ENCODE data around the gene FAS. TPM values are rescaled to one million over a fixed set of nuclear protein-coding genes. Genes with fewer than 3 reads are reported as not detected.

FAS gene
- total RNA-seq: 10 to 100 TPM; 33.8 to 54.1 TPM
- long read RNA-seq, transcript FAS-204 (9 exons, 2,563 nt): major isoform, 47 of 60 reads
- long read RNA-seq, partial matches to known transcripts: 1 of 60 reads
- long read RNA-seq, other reads (novel, unspliced or antisense): 9 of 60 reads

DNA sequence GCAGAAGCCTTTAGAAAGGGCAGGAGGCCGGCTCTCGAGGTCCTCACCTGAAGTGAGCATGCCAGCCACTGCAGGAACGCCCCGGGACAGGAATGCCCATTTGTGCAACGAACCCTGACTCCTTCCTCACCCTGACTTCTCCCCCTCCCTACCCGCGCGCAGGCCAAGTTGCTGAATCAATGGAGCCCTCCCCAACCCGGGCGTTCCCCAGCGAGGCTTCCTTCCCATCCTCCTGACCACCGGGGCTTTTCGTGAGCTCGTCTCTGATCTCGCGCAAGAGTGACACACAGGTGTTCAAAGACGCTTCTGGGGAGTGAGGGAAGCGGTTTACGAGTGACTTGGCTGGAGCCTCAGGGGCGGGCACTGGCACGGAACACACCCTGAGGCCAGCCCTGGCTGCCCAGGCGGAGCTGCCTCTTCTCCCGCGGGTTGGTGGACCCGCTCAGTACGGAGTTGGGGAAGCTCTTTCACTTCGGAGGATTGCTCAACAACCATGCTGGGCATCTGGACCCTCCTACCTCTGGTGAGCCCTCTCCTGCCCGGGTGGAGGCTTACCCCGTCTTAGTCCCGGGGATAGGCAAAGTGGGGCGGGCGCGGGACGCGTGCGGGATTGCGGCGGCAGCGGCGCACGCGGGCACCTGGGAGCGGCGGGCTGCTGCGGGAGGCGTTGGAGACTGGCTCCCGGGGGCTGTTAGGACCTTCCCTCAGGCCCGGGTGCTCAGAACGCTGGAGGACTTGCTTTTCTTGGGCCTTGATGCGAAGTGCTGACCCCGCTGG, at the start of gene FAS:
TSS of gene FAS (plus strand) at position 415 of the 777 bp plus-strand sequence. CDS start at position 494, 79 bp downstream.
- peak; percentile 83 to 85 for DNase-seq
- intact Hi-C loops (cut with DNase I, micrococcal nuclease): no loop called here
- peak; percentile 86 for ATAC-seq

GRCh38 chr10:88941026-88941425, 49.6 kb upstream of the FAS start:
- DNase-seq (no peak), ATAC-seq (no peak)
- intact Hi-C loops (cut with DNase I, micrococcal nuclease): no loop called here

- DNase-seq (no peak), ATAC-seq (no peak)
- intact Hi-C loops (cut with DNase I, micrococcal nuclease): no loop called here
Observed at GRCh38 chr10:88943778-88944177, 46.8 kb upstream of the FAS start.

- ATAC-seq (no peak), DNase-seq (no peak)
- intact Hi-C loops (cut with DNase I, micrococcal nuclease): no loop called here
Observed at GRCh38 chr10:88944813-88945212, 45.8 kb upstream of the FAS start.

DNA sequence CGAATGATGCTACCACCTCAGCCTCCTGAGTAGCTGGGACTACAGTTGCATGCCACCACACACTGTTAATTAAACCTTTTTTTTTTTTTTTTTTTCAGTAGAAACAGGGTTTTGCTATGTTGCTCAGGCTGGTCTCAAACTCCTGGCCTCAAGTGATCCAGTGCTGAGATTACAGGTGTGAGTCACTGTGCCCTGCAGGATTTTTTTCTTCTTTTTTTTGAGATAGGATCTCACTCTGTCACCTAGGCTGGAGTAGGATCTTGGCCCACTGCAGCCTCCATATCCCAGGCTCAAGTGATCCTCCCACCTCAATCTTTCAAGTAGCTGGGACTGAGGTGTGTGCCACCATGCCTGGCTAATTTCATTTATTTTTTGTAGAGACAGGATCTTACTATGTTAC, 44.4 kb upstream of the FAS start:
- intact Hi-C loops (cut with DNase I, micrococcal nuclease): no loop called here
- DNase-seq: no peak
- ATAC-seq: no peak

GRCh38 chr10:88946965-88947590, 43.5 kb upstream of the FAS start:
- no peak for DNase-seq
- intact Hi-C loops (cut with DNase I, micrococcal nuclease): no loop called here
- no peak for ATAC-seq

DNA sequence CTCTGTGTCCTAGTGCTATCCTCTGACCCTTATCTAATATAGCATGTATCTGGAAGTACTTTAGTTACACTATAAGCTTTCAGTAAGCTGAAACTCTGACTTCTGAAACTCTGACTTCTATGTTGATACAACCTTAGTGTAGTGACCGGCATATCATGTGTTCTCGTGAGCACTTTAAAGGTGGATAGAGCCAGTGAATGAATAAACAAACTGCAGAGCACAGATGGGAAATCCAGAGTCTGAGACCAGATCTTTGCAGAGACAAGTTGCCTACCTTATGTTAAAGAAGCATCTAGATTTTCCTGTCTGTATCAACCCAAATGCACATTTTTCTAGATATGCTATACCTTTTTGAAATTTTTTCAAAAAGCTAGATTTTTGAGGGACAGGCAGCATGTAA, 41.5 kb upstream of the FAS start:
- DNase-seq (no peak), ATAC-seq (no peak)
- intact Hi-C loops (cut with DNase I, micrococcal nuclease): no loop called here

GRCh38 chr10:88949912-88950837, 40.4 kb upstream of the FAS start:
- DNase-seq: no peak
- intact Hi-C loops (cut with DNase I, micrococcal nuclease): no loop called here
- no peak for ATAC-seq

GRCh38 chr10:88952647-88953111, 37.9 kb upstream of the FAS start, which contains the start of gene ACTA2:
Gene ACTA2, minus strand, starts transcription at chr10:88952773. Its CDS starts 3,843 bp downstream, at chr10:88948930.
- peak; percentile 42 for ATAC-seq
- intact Hi-C loops (cut with DNase I, micrococcal nuclease): no loop called here
- DNase-seq: peak; percentile 46 to 67

DNA sequence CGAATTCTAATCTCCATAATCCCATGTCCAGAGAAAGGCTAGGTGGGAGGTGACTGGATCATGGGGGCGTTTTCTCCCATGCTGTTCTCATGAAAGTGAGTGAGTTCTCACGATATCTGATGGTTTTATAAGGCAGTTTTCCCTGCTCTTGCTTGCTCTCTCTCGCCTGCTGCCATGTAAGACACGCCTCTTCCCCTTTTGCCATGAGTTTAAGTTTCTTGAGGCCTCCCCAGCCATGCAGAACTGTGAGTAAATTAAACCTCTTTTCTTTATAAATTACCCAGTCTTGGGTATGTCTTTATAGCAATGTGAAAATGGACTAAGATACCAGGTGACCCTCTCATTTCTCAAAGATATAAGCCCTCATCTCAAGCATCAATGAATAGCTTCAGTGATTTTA, 36.9 kb upstream of the FAS start:
- DNase-seq (no peak), ATAC-seq (no peak)
- intact Hi-C loops (cut with DNase I, micrococcal nuclease): no loop called here

DNA sequence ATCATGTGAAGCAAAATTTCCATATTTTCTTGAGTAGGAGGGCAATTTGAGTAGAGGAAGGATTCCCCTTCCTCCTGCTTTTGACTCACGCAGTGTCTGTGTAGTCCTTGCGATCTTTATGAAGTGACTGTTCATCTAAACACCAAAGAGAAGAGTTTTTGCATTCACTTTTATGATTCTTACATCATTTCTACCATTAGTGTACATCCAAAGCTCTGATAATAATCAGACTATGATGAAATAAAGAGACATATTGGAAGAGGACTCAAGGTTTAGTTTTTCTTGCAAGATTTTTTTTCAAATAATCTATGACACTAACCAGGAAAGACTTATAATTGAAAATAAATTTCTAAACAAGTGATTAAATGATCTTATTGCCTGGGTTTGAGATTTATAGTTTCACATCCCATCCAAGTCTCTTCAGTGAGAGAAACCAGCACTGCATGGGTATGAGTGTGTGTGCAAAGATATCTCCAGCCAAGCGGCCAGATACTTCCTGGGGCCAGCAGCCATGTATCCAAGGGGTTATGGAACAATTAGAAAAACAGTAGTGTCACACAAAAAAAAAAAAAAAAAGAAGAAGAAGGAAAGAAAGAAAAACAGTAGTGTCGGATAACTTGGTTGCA, 36.0 kb upstream of the FAS start:
- no peak for ATAC-seq
- intact Hi-C loops (cut with DNase I, micrococcal nuclease): no loop called here
- DNase-seq: no peak

GRCh38 chr10:88957381-88957780, 33.2 kb upstream of the FAS start:
- intact Hi-C loops (cut with DNase I, micrococcal nuclease): no loop called here
- ATAC-seq: no peak
- no peak for DNase-seq

- intact Hi-C loops (cut with DNase I, micrococcal nuclease): no loop called here
- ATAC-seq (no peak), DNase-seq (no peak)
Observed at GRCh38 chr10:88958721-88959120, 31.9 kb upstream of the FAS start.

DNA sequence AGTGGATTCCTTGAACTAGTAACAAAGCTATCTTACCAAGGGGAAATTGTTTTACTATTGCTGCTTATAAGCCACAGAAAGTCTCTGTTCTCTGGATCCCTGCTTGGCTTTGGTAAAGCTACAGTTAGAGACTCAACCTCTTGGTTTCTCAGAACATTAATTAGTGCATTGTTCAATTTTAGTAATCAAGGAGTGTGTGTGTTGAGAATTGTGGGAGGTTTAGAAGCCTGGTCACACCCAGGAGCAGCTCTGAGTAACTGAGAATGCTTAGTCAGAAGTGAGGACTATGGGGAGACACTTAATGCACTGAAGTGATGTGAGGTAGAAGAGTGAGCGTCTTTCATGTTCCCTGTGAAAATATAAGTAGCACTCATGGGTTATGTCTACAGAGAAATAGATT, 29.8 kb upstream of the FAS start:
- ATAC-seq (no peak), DNase-seq (no peak)
- intact Hi-C loops (cut with DNase I, micrococcal nuclease): no loop called here

DNA sequence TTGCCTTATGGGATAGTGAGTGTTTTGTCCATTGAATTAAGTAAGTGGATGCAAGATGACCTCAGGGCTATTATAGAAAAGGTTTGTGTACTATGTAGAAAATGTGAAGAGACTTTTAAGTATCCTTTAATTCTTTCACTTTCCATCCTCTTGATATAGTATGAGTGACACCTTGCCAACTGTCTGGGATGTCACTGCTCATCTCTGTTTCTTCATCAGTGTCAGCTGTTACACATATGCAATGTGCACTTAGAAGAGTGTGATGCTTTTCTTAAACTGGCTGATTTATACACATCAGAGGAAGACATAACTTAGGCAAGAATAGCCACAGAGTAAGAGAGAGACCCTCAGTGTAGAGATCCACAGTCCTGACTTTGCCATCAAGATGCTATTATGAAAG, 29.3 kb upstream of the FAS start:
- DNase-seq (no peak), ATAC-seq (no peak)
- intact Hi-C loops (cut with DNase I, micrococcal nuclease): no loop called here

DNA sequence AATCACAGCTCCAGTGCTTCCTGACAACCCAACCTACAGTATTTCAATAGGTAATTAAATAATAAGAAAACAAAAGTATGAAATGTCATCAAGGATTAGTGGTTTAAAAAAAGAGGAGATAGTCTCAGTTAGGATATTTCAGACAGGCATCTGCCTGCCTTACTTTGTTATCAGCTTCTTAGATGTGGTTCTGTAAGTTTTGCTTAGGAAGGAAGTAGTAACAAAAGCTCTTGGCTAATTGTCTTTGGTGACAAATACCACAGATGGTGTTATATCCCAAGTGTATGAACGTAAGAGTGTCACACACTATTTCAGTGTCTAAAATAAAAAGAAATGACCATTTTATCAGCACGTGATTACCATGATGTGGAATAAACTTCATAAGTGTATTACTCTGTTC, 28.3 kb upstream of the FAS start:
- intact Hi-C loops (cut with DNase I, micrococcal nuclease): no loop called here
- ATAC-seq (no peak), DNase-seq (no peak)

DNA sequence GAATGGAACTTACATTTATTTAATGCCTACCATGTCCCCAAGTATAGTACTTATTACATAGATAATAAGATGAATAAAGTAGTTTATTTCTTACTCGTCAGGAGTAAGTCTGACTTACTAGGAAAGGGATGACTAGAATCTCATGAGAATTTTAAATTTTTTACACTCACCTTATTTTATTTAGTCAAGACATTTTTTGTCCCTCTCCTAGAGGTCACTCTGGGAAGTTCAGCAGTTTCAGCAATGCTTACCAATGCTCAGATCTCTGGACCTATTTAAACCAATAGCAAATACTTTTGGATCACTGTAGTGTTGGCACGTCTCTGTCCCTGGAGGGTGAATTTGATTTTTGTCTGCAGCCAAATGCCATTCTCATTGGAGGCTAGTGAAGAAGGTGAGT, 27.3 kb upstream of the FAS start:
- intact Hi-C loops (cut with DNase I, micrococcal nuclease): no loop called here
- DNase-seq (no peak), ATAC-seq (no peak)

DNA sequence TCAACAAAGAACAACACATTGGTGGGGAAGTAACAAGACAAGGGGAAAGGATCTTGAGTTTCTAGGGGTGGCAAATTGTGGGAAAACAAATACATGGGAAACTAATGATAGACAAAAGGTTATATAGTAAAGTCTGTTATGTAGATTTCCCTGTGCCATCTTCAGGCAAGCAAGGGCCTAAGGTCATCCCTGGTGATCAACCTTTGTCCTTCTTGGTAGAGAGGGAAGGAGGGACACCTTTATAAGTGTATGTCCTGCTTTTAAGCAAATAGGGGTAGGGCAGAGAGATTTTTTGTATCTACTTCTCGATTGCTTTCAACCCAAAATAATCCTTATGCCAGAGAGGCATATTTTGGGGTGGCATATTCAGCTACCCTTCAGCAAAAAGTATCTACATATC, 26.2 kb upstream of the FAS start:
- intact Hi-C loops (cut with DNase I, micrococcal nuclease): no loop called here
- DNase-seq: no peak
- peak; percentile 59 for ATAC-seq

DNA sequence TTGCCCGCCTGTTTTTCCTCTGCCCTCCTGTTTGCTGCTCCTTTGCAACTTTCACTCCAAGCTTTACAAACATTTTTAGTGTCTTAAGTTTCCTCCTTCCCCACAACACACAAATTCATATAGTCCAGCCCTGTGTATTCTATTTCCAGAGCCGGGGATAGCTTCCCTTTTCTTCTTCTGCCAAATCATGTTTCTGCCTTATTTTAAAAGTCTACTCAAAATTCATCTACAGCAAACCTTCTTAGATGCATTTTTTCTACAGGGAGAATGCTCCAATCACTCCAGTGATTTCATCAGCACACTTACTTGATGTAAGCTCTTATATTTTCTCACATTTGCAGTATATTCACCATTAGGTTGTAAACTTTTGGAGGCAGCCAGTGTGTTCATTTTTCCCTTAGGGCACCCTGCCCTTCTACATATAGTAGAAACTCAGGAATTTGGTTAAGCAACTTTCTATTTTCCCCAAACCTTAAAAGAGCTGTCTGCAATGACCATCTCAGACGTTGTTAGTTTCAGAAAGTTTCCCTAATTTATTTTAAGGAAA, 25.7 kb upstream of the FAS start:
- intact Hi-C loops (cut with DNase I, micrococcal nuclease): no loop called here
- DNase-seq (no peak), ATAC-seq (no peak)

Measured in left colon (tissue), 2 donors.